NCI-H345 (cell line): ENCODE results near the gene OR8K1.

Source experiments
- DNase-seq: peaks from one replicate; lab custom pipeline; 2025; lab: John Stamatoyannopoulos, UW

The OR8K1 gene

GRCh38 chr11:56345739-56346138, at the start of gene OR8K1:
TSS of gene OR8K1 (plus strand) at chr11:56346039. CDS start at chr11:56346039, 0 bp downstream.
- DNase-seq: no peak

DNA sequence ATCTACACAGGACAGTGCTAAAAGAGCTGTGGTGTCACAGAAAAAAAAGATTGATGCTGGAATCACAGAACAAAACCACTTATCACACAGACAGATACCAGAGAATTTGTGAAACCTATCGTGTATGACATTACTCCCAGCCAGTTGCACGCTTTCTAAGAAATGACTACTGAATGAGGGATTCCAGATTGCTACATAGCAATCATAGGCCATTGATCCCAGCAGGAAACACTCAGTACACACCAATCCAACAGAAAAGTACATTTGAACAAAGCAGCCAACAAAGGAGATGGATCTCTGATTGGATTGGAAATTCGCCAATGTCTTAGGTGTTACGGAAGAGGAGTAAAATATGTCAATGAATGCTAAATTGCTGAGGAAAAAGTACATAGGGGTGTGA, 48.9 kb upstream of the OR8K1 start:
- DNase-seq: no peak

GRCh38 chr11:56307836-56308235, 38.0 kb upstream of the OR8K1 start:
- no peak for DNase-seq

DNA sequence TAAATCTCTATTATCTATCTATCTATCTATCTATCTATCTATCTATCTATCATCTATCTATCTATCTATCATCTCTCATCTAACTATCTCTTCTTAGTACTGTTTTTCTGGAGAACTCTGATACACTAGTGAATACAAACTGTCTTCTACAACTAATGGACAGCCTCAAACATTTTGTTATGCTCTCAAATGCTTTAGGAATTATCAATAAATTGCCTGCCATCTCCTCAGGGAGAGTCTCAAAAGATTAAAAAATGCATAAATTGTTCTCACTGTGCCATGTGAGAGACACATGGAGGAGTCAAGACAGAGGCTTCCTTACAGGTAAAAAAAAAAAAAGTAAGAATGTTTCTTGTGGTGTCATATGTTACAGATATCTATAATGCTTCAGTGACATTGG, 31.0 kb upstream of the OR8K1 start, which contains the start of gene OR8K3:
TSS of gene OR8K3 (plus strand) at position 301 of the 400 bp plus-strand sequence. CDS start 3,163 bp downstream, outside the sequence.
- no peak for DNase-seq

DNA sequence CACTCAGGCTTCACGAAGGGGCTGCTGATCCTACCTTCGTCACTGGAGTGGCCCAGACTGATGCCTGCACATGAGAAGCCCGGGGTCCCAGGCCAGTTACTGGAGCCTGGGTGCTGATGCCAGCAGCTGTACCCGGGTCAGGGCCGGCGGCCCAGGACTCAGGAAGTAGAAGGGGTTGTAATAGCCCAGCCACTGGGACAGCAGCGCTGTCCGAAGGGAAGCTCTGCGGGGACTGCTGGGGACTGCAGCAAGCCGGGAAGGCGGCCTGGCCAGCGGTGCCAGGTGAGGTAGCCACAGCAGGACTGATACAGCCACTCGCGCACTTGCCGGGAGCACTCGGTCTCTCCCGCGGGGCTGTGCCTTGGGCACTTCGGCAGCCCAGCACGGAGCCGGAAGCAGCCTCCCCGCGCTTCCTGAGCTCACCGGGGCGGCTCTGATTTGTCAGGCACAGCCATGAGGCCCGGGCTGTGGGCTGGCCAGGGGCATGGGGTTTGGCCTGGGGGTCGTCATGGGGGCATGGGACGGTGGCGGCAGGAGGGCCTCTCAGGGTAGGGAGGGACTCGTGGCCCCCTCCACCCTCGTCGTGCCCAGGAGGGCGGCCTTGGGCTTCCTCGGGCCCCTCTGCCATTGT, 13.9 kb upstream of the OR8K1 start:
- DNase-seq: no peak

- no peak for DNase-seq
These were observed 12.7 kb upstream of the OR8K1 start for GRCh38 chr11:56333156-56333555.

DNA sequence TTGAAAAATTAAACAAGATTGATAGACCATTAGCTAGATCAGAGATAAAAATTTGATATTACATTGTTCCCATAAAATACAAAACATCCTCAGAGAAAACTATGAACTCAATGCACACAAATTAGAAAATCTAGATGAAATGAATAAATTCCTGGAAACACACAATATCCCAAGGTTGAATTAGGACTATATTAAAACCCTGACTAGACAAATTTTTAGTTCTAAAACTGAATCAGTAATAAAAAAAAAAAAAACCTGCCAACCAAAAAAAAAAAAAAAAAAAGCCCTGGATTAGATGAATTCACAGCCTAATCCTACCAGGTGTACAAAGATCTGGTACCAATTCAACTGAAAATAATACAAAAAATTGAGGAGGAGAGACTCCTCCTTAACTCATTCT, 5.5 kb upstream of the OR8K1 start:
- no peak for DNase-seq

DNA sequence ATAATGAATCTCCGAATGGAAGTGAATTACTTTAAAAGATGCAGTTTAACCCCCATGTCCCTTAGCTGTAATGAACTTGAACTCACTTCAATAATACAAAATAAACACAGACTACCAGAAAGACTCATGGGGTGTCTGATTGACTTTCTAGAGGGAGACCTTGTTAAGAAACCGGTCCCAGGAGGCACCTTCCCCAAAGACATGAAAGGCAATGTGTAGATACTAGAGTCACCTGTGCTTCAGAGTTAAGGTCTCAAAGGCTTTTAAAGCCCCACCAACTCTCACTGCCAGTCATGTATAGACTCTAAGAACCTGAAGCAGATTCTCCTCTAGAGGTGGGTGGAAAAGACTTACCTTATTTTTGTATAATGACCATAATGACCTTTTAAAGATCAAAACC, 8.2 kb downstream of the OR8K1 start, which contains the start of gene OR8J1:
TSS of gene OR8J1 (plus strand) at position 301 of the 400 bp plus-strand sequence. CDS start 5,956 bp downstream, outside the sequence.
- DNase-seq: no peak

- no peak for DNase-seq
These were observed 29.5 kb downstream of the OR8K1 start, which contains the start of gene OR8U1 for GRCh38 chr11:56375324-56375723. TSS of gene OR8U1 (plus strand) at chr11:56375624. CDS start at chr11:56375624, 0 bp downstream.

- no peak for DNase-seq
These were observed 34.3 kb downstream of the OR8K1 start for GRCh38 chr11:56380120-56380519.

GRCh38 chr11:56394381-56394780, 48.5 kb downstream of the OR8K1 start:
- no peak for DNase-seq

DNA sequence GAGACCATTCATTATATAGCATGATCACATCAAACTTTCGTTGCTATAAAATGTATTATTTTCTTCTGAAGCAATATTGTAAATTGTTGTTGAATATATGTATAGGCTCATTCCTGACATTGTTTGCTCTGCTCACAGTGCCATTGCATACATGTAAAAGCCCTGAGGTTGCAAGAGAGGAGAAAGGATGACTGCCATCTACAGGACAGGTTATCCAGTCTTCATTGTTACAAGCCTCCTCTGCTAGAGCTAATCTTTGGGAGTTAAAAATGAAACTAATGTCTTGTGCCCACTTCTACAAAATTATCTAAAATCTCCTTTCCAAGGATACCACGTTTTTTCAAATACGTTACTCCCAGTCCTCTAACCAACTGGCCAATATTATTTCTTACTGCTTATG, 50.2 kb downstream of the OR8K1 start:
- no peak for DNase-seq
